IPS-NIHi7 (cell line): Measurements from ENCODE around the gene STAB2.

ENCODE experiments used
- DNase-seq: peaks from one replicate; pipeline ENCODE4 v3.0.0; 2012; ENCODE audit warnings: mixed read lengths; ENCODE audit errors: extremely low spot score

STAB2 gene

DNA sequence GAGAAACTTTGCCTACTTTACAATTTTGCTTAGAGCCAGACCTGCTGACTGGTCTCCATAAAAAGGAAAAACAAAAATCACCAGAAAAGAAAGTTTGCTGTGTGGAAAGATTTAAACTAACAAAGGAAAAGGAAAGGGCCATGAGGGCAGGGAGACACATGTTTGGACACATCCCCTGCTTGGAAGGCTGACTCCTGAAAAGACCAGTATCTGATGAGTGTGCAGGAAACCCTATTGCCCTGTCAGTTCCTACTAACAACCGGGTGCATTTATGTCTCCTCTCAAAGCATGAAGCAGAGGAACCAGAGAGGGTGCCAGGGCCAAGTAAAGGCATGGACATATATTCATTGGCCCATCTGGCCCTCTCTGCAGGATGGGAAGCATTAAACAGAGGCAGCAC, 7.0 kb upstream of the STAB2 start:
- no peak for DNase-seq

DNA sequence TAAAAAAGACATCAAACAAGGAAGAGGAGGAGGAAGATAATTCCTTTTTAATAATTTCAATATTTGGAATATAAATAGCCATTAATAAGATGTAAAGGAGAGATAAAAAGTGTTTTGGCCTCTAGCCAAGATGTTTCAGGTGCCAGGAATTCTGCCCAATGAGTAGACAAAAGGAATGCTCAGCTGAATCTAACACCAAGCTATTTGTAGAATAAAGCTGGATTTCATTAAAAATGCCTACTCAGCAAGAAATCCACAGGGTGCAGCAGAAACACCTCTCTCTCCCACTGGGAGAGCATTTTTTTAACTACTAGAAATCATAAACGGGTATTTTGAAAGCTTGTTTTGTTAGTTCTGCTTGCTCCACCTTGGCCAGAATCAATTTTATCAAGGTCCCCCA, 4.1 kb upstream of the STAB2 start:
- no peak for DNase-seq

DNA sequence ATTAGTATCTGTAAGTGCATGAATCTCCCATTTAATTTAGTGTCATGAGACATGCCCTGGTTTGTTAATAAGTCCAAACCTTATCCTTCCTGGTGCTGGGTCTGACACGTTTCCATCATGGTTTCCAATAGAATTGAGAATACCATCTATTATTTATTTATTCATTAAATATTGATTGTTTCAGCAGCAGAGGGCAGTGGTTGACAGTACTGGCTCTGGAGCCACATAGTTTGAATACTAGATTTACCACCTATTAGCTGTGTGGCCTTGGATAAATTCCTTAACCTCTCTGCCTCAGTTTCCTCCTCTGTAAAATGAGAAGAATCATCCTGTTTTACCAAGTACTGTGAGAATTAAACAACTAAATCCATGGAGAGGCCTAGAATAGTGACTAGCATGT, 941 bp upstream of the STAB2 start:
- no peak for DNase-seq

DNA sequence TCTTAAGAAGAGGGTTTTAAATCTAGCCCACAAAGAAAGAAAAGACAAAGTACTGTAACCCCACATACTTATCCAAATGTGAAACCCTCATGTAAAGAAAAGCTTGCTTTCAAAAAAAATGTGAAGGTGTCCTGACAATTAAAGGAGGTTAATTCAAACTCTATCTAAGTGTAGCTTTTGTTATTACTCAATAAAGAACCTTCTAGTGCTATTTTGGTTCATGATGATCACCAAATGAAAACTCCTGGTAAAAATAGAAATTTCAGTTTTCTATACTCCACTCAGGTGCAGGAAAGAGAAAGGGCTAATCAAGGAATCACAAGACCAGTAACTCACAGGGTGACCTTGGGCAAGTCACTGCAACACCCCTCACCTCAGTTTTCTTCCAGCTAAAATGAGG, 1.6 kb downstream of the STAB2 start:
- no peak for DNase-seq

DNA sequence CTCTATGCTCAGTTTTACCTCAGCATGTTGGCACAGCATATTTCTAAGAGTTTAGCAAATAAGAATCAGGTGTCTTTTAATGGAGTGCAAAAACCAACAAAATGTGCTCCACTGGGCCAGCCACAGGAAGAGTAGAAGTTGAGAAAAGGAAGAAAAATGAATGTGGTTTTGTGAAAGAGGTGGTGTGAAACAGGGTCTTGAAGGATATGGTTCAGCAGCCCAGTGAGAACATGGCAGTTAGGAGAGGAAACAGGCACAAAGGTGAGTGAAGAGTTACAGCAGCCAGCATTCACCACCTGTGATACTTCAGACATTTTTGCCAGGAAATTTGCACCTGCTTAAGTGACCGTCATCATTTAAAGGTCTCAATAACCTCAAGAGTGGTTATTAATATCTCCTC, 2.4 kb downstream of the STAB2 start:
- no peak for DNase-seq

DNA sequence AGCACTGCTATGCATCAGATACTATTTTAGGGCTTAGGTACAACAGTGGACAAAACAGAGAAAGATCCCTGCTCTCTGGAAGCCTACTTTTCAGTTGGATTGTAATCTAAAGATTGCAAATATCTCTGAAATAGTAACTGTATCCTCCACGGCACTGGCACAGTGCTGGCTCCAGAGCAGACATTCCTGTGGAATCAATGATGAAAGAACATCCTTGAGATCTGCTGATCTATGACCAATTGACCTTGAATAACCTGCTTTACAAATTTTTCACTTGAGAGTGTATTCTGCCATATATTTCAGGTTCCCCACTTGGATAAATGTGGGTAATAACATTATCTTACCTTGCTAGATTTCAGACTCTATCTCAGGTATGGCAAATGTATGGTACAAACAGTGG, 3.2 kb downstream of the STAB2 start:
- DNase-seq = no peak

DNA sequence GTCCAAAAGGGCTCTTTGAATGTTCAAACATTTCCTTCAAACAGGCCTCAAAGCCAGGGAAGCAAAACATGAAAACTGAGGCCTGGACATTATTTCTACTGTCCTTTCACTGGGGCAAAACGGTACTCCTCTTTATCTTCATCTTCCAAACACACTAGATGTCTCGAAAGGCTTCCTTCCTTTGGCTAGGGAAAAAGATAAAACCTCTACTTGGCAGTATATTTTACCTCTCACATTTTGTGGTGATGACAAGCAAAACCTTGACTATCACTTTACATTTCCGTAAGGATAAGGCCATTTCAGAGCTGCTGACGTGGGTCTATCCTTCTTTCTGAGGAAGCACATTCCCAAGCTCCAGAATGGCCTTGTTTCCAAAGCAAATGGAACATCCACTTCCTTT, 9.9 kb downstream of the STAB2 start:
- no peak for DNase-seq

DNA sequence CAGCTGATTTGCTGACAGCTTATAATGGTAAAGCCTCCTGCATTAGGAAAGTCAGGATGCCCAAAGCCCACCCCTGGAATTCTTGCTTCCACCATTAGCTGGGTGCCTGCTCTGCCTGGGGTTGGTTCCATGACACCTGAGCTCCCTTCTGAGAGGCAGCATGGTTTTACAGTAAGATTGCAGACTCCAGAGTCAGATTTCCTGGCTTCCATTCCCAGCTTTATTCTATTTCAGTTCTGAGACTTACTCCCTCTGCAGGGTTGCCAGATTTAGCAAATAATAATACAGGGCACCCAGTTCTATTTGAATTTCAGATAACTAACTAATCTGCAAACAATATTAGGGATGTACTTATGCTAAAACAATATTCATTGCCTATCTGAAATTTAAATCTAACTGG, 12.2 kb downstream of the STAB2 start:
- no peak for DNase-seq

DNA sequence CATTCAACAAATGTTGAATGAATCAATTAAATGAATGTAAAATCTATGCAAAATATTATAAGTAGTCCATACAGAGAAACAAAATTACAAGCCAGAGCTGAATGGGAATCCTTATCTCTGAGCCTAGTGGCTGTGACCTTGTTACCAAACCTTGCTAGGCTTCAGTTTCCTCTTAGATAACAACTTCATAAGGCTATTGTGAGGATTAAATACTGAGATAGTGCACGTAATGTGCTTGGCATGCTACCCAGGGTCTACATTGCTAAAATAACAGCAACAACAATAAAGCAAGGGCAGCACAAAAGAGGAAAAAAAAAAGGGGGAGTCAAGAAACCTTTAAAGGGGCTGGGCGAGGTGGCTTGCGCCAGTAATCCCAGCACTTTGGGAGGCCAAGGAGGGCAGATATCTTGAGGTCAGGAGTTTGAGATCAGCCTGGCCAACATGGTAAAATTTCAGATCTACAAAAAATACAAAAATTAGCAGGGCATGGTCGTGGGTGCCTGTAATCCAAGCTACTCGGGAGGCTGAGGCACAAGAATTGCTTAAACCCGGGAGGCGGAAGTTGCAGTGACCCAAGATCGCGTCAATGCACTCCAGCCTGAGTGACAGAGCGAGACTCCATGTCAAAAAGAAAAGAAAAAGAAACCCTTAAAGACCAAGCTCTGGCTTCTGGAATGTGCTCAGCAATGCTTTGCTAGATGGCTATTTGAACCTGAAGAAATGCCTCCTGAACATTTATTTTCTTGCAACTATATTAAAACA, 14.1 kb downstream of the STAB2 start:
- DNase-seq = no peak

DNA sequence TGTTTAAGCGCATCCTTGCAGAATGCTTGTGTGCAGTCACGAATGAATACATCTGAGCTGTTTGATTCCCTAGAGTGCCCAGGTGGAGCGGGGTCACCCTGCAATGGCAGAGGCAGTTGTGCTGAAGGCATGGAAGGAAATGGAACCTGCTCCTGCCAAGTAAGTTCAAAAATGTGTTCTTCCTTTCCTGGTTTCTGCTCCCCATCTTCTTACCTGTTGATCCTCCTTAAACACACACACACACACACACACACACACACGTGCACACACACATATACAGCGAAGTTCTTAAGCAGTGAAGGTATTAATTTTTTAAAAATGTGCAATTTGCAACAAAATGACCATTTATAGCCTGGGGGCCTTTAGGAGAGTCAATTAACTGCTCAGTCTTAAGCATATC, 33.3 kb downstream of the STAB2 start:
- DNase-seq = no peak

DNA sequence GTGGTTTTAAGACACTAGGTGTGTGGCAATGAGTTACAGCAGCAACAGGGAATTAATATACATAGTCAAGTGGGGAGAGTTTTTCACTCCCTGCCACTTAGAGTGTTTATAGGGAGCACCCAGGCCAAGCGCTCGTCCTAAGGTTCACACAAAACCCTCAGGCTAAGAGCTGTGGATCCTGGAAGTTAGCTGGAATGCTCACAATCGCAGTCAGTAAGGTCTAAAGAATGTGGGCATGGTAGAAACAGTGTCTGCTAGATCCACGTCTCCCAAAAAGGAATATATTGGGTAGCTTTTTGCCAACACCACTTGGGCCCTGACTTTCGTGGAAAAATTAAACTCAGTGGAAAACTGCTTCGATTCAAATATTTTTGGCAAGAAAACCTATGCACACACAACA, 36.6 kb downstream of the STAB2 start:
- no peak for DNase-seq

DNA sequence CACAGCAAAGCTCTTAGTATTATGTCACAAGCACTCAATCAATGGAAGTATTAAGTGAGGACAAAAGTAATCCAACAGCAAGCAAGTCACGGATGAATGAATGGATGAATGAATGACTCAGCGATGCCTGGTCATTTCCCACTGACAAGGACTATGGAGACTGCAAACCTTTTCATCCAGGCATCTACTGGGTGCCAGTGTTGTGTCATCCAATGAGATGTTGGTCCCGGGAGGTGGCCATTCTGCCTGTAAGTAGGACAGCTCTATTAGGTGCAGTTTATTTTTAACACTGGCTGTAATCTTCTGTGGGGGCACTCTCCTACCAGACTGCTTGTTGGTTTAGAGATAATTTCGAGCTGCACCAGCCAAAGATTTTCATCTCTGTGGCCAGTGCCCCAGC, 39.4 kb downstream of the STAB2 start:
- no peak for DNase-seq

DNA sequence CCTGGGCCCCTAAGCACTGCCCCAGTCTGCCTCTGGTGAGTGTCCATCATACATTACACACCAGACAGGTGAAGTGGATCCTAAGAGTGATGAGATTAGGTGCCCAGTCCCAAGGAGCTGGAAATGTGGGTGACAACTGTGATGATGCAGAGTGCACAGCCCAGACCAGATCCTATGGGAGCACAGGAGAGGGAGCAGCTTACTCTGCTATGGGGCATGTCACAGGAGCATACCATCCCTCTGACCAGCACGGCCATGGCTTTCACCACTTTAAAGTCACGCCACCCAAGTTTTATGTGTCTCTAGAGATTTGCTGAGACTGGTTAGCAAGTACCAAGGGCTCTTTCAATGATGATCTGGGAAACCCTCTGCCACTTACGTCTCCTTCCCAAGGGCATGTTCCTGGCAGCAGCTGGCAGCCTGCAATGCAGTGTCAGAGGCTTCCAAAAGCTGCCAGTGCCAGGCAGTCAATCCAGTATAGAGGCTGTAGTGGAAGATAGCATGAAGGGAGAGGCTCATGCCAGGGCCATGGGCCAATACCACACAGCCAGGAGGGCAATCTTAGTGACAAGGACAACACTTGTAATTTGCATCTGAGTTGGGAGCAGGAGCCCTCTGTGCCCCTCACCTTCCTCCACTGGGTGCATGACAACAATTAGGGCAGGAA, 40.2 kb downstream of the STAB2 start:
- no peak for DNase-seq

DNA sequence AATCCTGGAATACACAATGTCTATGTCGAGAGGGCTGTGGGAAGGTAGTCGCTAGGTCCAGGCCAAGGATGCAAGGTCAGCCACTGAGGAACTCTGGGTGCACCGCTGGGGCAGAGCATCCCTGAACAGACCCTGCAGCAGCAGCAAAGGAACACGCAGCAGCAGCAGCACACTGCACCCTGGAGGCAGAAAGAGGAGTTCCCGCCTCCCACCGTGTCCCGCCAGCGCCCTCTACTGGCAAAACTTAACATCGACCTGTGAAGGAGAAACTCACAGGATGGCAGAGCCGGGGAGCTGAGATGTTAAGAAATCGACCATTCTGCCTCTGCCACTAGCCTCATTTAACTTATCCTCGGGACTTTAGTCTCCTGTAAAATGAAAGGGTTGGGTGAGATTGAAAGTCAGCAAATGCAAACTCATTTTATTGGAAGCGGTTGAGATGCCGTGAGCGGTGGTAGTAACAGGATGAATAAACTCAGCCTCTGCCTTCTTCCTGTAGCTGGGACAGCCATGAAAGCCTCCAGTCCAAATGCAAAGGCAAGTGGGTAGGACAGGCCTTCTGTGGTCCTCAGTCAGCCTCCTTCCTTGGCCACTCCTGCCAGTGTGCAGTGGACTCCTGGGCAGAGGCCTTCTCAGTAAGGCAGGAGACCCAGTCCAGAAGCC, 45.6 kb downstream of the STAB2 start:
- peak; percentile 96 for DNase-seq

DNA sequence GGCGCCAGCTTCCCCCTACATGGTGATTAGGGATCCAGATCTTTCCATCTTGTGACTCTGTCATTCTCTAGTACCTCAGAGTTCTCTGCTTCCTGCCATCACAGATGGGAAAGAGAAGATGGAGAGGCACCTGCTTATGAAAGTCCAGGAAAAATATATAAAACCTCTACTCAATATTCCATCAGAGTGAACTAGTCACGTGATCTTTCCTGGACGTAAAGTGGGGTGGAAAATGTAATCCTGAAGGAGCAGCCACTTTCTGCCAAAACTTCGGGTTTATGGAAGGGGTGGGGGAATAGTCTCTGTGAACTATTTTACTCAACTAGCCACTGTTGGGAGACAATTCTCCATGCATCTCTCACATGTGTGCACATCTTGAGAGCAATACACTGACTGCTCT, 47.7 kb downstream of the STAB2 start:
- no peak for DNase-seq

DNA sequence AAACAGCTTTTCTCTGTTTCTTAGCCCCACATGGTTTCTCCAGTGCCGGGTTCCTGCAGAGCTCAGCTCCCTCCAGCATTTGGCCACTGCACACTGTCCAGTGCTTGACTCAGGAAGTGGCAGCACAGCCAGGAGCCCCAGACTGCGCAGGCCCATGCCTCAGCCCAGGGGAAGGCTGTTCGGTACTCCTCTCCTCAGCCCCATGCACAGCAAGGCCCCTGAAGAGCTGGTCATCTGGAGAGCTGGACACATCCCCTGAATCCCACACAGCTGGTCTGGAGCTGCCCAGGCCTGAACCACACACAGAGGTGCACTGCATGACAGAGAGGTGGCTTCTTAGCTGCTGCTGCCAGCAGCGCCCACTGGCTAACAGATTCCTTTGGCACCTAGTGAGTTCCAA, 48.3 kb downstream of the STAB2 start:
- no peak for DNase-seq

DNA sequence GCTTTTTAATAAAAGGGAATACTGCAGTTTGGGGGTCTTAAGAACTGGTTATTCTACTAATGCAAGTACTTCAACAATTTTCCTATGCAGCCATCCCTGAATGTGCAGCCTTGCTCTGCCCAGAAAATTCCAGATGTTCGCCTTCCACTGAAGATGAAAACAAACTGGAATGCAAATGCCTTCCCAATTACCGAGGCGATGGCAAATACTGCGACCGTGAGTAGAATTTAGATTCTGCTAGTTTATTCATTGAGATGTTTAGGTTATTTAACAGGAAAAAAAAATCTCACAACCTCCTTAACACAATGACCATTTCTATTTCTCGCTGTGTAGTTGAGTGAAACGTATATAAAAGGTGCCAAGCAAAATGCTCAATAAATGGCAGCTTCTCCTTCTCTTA, 49.9 kb downstream of the STAB2 start:
- no peak for DNase-seq

DNA sequence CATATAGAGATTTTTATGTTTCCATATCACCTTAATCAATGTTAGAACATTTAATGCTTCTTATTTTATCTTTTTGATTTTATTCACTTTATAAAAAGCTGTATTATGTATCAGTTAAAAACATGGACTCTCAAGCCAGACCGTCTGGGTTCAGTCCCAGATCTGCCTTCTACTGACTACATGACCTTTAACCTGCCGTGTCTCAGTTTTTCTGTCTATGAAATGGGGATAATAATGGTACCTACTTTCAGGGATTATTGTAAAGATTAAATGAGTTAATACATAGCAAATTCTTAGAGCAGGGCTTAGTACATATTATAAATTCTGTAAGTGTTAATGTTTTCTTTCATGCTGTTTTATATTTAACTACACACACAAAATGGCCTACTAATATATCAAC, 50.4 kb downstream of the STAB2 start:
- no peak for DNase-seq

DNA sequence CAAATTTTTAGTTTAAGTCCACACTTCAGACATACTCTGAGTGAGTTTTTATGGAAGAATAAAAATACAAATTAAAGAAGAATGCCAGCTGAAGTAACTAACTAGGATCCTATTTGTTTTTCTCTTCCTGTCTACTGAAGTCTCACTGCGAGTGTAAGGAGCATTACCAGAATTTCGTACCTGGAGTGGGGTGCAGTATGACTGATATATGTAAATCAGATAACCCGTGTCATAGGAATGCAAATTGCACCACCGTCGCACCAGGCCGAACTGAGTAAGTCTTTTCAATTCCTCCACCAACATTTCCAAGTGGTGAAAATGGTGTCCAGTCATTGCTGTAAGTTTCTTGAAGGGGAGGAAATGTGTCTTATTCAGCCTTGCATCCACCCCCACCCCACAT, 52.9 kb downstream of the STAB2 start:
- no peak for DNase-seq

DNA sequence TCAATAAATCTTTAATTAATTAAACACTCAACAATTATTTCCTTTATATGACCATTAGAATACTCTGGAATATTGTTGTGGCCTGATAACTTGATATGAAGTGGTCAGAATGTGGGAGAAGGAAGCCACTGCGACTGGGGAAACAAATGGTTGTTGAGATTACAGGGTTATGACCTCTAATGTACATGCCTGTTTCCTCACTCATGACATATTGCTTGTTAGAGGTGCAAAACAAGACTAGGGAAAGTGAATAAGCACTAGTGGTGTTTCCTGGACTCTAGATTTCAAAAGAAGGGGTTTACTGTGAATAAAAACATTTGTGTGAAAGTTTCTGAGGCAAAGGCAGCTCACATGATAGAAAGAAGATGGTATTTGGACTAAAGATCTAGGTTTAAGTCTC, 53.3 kb downstream of the STAB2 start:
- DNase-seq = no peak

DNA sequence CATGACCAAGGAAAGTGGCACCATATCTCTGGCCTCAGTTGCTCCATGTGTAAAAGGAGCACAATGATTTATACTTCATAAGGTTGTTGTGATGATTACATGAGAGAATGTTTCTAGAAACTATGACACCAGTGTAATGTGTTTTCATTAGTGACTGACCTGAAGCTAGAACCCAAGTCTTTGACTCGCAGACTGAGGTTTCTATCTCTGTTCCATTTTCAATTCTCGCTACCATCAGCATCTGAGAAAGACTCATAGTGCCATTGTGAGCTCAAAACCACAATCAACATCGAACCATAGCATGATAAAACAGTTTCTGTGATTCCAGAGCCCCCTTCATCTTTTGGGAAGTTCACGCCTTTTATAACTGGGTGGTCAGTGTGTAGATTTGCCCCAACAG, 53.8 kb downstream of the STAB2 start:
- DNase-seq = no peak

DNA sequence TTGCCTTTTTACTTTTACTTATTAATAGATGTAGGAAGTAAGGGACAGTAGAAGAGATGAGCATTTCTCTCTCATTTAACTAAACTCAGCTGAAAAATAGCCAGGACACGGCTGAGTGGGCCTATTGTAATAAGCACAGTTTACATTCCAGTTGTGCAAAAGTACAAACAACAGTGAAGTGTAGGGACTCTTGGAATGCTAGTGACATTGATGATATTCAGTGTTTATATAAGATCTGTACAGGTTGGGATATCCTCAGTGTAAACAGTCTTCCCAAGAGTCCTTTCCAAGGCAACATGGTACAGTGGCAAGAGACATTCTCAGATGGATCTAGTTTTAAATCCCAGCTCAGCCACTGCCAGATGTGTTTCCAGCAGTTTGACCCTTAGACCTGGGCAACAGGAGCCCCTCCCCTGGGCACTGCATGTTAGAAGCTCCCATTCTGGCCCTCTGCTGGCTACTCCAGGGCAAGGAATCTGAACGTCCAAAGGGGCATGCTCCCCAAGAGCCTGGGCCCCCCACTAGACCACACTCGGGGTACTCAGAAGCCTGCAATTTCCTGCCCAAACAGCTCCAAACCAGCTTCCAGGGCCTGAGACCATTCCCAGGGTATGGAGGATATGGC, 55.3 kb downstream of the STAB2 start:
- DNase-seq = no peak

DNA sequence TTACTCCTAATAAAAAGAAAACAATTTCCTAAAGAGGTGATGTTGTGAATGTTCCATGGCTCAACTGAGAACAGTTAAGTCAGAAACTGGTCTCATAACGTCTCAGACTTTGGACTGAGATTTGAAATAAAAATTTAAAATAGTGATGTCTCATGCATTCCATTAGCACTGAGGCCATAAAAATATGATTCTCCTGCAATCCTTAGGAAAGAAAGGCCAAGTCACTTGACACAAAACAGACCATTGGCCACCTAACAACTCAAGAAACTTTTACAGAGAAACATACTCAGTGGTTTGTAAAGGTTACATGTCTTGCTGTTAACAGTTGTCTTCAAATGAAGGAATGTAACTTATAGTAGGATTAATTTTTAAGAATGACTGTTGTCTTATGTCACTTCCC, 58.1 kb downstream of the STAB2 start:
- no peak for DNase-seq
